ENCODE results near the gene CD82.
A peak's percentile ranks its signal among the peaks of the same experiment; 100 is the strongest.

CD82 gene

GRCh38 chr11:44615913-44616791 lies 50.7 kb downstream of the CD82 start:
- Histone ChIP-seq H3K9ac (ENCODE audit: insufficient read length, low read depth) (no peak overlapping the region), H3K36me3 (ENCODE audit: insufficient read depth, insufficient read length, low read length) (no peaks in the 10 kb centered on the region), H3K4me1 (ENCODE audit: insufficient read depth, insufficient read length) (peaks cover 26% of the 10 kb centered on the region), H3K9me3 (ENCODE audit: insufficient read depth, low read length) (no peaks in the 10 kb centered on the region), H3K27me3 (ENCODE audit: insufficient read depth, insufficient read length) (no peaks in the 10 kb centered on the region), H3K4me3 (ENCODE audit: insufficient read length, low read depth) (no peak overlapping the region)
- no peak for DNase-seq (ENCODE audit: low read depth, low spot score)
- no peak for TF ChIP-seq SUZ12 (IDR thresholded peaks at IDR 0.05; ENCODE audit: extremely low read depth, insufficient read depth, insufficient read length)
- TF ChIP-seq YY1 (IDR thresholded peaks at IDR 0.05; ENCODE audit: insufficient read depth, insufficient read length): no peak
- TF ChIP-seq ZNF274 (IDR thresholded peaks at IDR 0.05; ENCODE audit: low read depth, low read length): no peak

- H3K9me3 ChIP-seq (ENCODE audit: insufficient read depth, low read length): no peaks in the 10 kb centered on the region
- DNase-seq (ENCODE audit: low read depth, low spot score): no peak
- no peak overlapping the region for H3K4me3 ChIP-seq (ENCODE audit: insufficient read length, low read depth)
- no peaks in the 10 kb centered on the region for H3K36me3 ChIP-seq (ENCODE audit: insufficient read depth, insufficient read length, low read length)
- TF ChIP-seq ZNF274 (IDR thresholded peaks at IDR 0.05; ENCODE audit: low read depth, low read length) (no peak), SUZ12 (IDR thresholded peaks at IDR 0.05; ENCODE audit: extremely low read depth, insufficient read depth, insufficient read length) (no peak), YY1 (IDR thresholded peaks at IDR 0.05; ENCODE audit: insufficient read depth, insufficient read length) (no peak)
- peaks cover 36% of the 10 kb centered on the region for H3K4me1 ChIP-seq (ENCODE audit: insufficient read depth, insufficient read length)
- H3K27me3 ChIP-seq (ENCODE audit: insufficient read depth, insufficient read length): peaks cover 10% of the 10 kb centered on the region
- H3K9ac ChIP-seq (ENCODE audit: insufficient read length, low read depth): no peak overlapping the region
Observed at GRCh38 chr11:44617671-44618461, 52.4 kb downstream of the CD82 start.

GRCh38 chr11:44618561-44619425 lies 53.3 kb downstream of the CD82 start:
- TF ChIP-seq YY1 (IDR thresholded peaks at IDR 0.05; ENCODE audit: insufficient read depth, insufficient read length): no peak
- TF ChIP-seq ZNF274 (IDR thresholded peaks at IDR 0.05; ENCODE audit: low read depth, low read length): no peak
- no peak for TF ChIP-seq SUZ12 (IDR thresholded peaks at IDR 0.05; ENCODE audit: extremely low read depth, insufficient read depth, insufficient read length)
- Histone ChIP-seq H3K9me3 (ENCODE audit: insufficient read depth, low read length) (no peaks in the 10 kb centered on the region), H3K4me1 (ENCODE audit: insufficient read depth, insufficient read length) (peaks cover 41% of the 10 kb centered on the region), H3K36me3 (ENCODE audit: insufficient read depth, insufficient read length, low read length) (no peaks in the 10 kb centered on the region), H3K27me3 (ENCODE audit: insufficient read depth, insufficient read length) (peaks cover 10% of the 10 kb centered on the region), H3K9ac (ENCODE audit: insufficient read length, low read depth) (no peak overlapping the region), H3K4me3 (ENCODE audit: insufficient read length, low read depth) (no peak overlapping the region)
- DNase-seq (ENCODE audit: low read depth, low spot score): no peak

- Histone ChIP-seq H3K36me3 (ENCODE audit: insufficient read depth, insufficient read length, low read length) (no peaks in the 10 kb centered on the region), H3K9me3 (ENCODE audit: insufficient read depth, low read length) (no peaks in the 10 kb centered on the region; the same call in 1 of the 2 replicates), H3K4me1 (ENCODE audit: insufficient read depth, insufficient read length) (peaks cover 36% of the 10 kb centered on the region), H3K27me3 (ENCODE audit: insufficient read depth, insufficient read length) (peaks cover 10% of the 10 kb centered on the region), H3K4me3 (ENCODE audit: insufficient read length, low read depth) (no peak overlapping the region), H3K9ac (ENCODE audit: insufficient read length, low read depth) (no peak overlapping the region)
- TF ChIP-seq YY1 (IDR thresholded peaks at IDR 0.05; ENCODE audit: insufficient read depth, insufficient read length) (no peak), ZNF274 (IDR thresholded peaks at IDR 0.05; ENCODE audit: low read depth, low read length) (no peak), SUZ12 (IDR thresholded peaks at IDR 0.05; ENCODE audit: extremely low read depth, insufficient read depth, insufficient read length) (no peak)
- DNase-seq (ENCODE audit: low read depth, low spot score): no peak
Observed at GRCh38 chr11:44620328-44620725, 54.9 kb downstream of the CD82 start.

DNA sequence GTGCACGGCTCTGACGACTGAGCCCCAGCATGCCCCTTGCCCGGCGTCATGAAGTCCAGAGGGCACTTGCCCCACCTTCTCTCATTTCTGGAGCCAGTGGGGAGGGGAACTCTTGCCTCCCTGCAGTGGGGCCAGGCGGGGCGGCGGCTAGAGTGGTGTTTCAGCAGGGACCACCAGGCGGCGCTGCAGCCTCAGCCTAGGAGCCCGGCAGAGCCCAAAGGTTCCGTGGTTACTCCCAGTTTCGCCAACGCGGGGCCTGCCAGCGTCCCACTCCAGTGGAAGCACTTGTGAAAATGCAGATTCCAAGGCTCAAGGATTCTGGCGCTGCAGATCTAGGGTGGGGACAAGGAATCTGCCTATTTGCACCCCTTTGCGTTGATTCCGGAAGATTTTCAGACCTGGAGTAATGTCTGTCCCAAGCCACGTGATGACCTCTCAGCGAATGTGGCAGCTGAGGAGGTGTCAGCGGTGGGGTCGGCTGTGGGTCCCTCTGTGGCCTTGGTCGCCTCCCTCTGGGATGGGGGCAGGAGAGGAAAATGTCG lies 55.7 kb downstream of the CD82 start:
- DNase-seq (ENCODE audit: low read depth, low spot score): peak; percentile 82
- Histone ChIP-seq H3K4me3 (ENCODE audit: insufficient read length, low read depth) (no peak overlapping the region), H3K27me3 (ENCODE audit: insufficient read depth, insufficient read length) (peaks cover 10% of the 10 kb centered on the region), H3K4me1 (ENCODE audit: insufficient read depth, insufficient read length) (peaks cover 34% of the 10 kb centered on the region), H3K9me3 (ENCODE audit: insufficient read depth, low read length) (peaks cover 7% of the 10 kb centered on the region; the same call in 1 of the 2 replicates), H3K9ac (ENCODE audit: insufficient read length, low read depth) (peak overlapping the region; percentile 68), H3K36me3 (ENCODE audit: insufficient read depth, insufficient read length, low read length) (no peaks in the 10 kb centered on the region)
- TF ChIP-seq ZNF274 (IDR thresholded peaks at IDR 0.05; ENCODE audit: low read depth, low read length): no peak
- no peak for TF ChIP-seq SUZ12 (IDR thresholded peaks at IDR 0.05; ENCODE audit: extremely low read depth, insufficient read depth, insufficient read length)
- no peak for TF ChIP-seq YY1 (IDR thresholded peaks at IDR 0.05; ENCODE audit: insufficient read depth, insufficient read length)

DNA sequence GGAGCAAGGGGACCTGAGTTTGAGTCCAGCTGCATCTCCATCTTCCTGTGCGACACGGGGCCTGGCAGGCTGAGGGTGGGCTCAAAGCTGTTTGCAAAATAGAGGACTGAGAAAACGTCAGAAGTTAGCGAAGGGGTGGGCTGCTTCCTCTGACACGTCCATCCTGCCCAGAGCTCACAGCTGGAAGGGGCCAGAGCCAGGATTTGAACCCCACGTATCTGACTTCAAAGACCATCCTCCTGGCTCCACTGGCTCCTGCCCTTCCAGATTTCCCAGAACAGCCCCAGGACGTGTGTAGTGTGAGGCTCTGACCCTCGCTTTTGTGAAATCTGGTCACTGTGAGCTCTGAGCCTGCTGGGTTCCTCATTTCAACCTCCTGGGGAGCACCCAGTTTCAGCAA lies 56.3 kb downstream of the CD82 start:
- DNase-seq (ENCODE audit: low read depth, low spot score): no peak
- peaks cover 34% of the 10 kb centered on the region for H3K4me1 ChIP-seq (ENCODE audit: insufficient read depth, insufficient read length)

More for the DNA sequence above, 56.3 kb downstream of the CD82 start:
- peaks cover 10% of the 10 kb centered on the region for H3K27me3 ChIP-seq (ENCODE audit: insufficient read depth, insufficient read length)
- peaks cover 13% of the 10 kb centered on the region; the same call in 1 of the 2 replicates for H3K9me3 ChIP-seq (ENCODE audit: insufficient read depth, low read length)
- H3K9ac ChIP-seq (ENCODE audit: insufficient read length, low read depth): peak overlapping the region; percentile 68
- no peak overlapping the region for H3K4me3 ChIP-seq (ENCODE audit: insufficient read length, low read depth)
- H3K36me3 ChIP-seq (ENCODE audit: insufficient read depth, insufficient read length, low read length): no peaks in the 10 kb centered on the region
- TF ChIP-seq YY1 (IDR thresholded peaks at IDR 0.05; ENCODE audit: insufficient read depth, insufficient read length) (no peak), ZNF274 (IDR thresholded peaks at IDR 0.05; ENCODE audit: low read depth, low read length) (no peak), SUZ12 (IDR thresholded peaks at IDR 0.05; ENCODE audit: extremely low read depth, insufficient read depth, insufficient read length) (no peak)

All from NT2/D1 (cell line).